Activated gamma-delta T cell (primary cell): ENCODE data around the gene SNX32.
"Not testable (repeated sequence)": the region's sequence is repeated elsewhere in the genome, so short reads cannot be mapped to it uniquely, and the experiment has no call there.

Experiments
- DNase-seq: peaks from one replicate; lab custom pipeline; 2025; lab: John Stamatoyannopoulos, UW

SNX32 gene

GRCh38 chr11:65885231-65885630 lies 51.5 kb downstream of the SNX32 start:
- DNase-seq = no peak

GRCh38 chr11:65885808-65886536 lies 52.2 kb downstream of the SNX32 start:
- DNase-seq = no peak

- DNase-seq = no peak
These were observed 53.3 kb downstream of the SNX32 start for GRCh38 chr11:65886826-65887722.

- no peak for DNase-seq
These were observed 54.0 kb downstream of the SNX32 start for GRCh38 chr11:65887723-65888162.

GRCh38 chr11:65888163-65888814 lies 54.5 kb downstream of the SNX32 start, which contains the start of gene FIBP:
Gene FIBP (minus strand): TSS chr11:65888471. CDS start chr11:65888418, 53 bp downstream.
- peak; percentile 93 for DNase-seq

GRCh38 chr11:65890324-65891218 lies 56.8 kb downstream of the SNX32 start, which contains the start of gene CCDC85B:
Gene CCDC85B (plus strand): TSS chr11:65890673. CDS start chr11:65890784, 111 bp downstream.
- peak; percentile 94 for DNase-seq

GRCh38 chr11:65891219-65892136 lies 57.7 kb downstream of the SNX32 start:
- DNase-seq = no peak

- DNase-seq = not testable (repeated sequence)
These were observed 58.4 kb downstream of the SNX32 start for GRCh38 chr11:65892137-65892540.

GRCh38 chr11:65892661-65893317 lies 59.0 kb downstream of the SNX32 start:
- DNase-seq = no peak

GRCh38 chr11:65894034-65894591 lies 60.4 kb downstream of the SNX32 start:
- DNase-seq = no peak

- DNase-seq = no peak
These were observed 61.8 kb downstream of the SNX32 start for GRCh38 chr11:65895482-65895981.

- DNase-seq = no peak
These were observed 62.6 kb downstream of the SNX32 start for GRCh38 chr11:65896034-65896999.

GRCh38 chr11:65897020-65897471 lies 63.3 kb downstream of the SNX32 start:
- DNase-seq = no peak

- no peak for DNase-seq
These were observed 65.0 kb downstream of the SNX32 start for GRCh38 chr11:65898656-65899355.

- peak; percentile 56 for DNase-seq
These were observed 65.8 kb downstream of the SNX32 start for GRCh38 chr11:65899356-65900124.
